GM19397 (cell line): Measurements from ENCODE around the gene PTBP3.
"Not testable (repeated sequence)": the region's sequence is repeated elsewhere in the genome, so short reads cannot be mapped to it uniquely, and the experiment has no call there.

ENCODE experiments used
- ATAC-seq: cut with Tn5 transposase; IDR thresholded peaks from one replicate; pipeline ENCODE4 v1.9.1; 2021; ENCODE audit warnings: mild to moderate bottlenecking, moderate library complexity; ENCODE audit not compliant: unreplicated experiment

Gene PTBP3

DNA sequence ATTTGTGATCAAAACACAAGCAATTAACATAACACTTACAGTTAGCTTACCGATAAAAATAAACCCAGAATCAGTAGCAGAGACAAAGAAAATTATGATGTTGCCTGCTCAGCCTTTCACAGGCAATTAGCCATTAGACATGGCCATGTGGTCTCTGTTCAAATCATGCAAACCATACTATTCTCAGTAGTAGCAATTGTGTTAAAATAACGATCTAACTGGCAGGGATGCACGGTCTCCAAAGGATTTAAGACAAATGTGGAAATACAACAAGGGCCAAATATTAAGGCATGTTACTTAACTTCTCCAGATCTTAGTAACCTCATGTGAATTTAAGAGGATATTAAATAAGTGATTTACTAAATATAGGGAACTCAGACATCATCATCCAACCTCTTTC lies 59.5 kb downstream of the PTBP3 start:
- no peak for ATAC-seq

DNA sequence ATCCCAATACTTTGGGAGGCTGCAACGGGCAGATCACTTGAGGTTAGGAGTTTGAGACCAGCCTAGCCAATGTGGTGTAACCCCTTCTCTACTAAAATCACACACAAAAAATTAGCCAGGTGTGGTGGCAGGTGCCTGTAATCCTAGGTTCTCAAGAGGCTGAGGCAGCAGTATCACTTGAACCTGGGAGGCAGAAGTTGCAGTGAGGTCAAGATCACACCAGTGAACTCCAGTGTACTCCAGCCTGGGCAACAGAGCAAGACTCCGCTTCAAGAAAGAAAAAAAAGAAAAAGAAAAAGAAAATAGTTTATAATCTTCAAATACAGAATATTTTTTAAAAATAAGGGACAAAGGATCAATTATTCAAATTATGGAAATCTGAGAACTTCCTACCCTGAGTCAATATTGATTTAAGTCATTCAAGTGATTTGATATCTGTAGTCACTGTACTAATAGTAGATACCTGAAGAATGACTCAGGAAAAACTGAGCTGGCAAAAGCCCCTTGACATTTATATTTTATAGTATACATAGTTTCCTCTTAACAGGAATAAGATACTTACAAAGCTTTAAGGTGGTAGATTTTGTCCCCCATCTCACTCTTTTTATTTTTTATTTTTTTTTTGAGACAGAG lies 61.8 kb downstream of the PTBP3 start:
- no peak for ATAC-seq

DNA sequence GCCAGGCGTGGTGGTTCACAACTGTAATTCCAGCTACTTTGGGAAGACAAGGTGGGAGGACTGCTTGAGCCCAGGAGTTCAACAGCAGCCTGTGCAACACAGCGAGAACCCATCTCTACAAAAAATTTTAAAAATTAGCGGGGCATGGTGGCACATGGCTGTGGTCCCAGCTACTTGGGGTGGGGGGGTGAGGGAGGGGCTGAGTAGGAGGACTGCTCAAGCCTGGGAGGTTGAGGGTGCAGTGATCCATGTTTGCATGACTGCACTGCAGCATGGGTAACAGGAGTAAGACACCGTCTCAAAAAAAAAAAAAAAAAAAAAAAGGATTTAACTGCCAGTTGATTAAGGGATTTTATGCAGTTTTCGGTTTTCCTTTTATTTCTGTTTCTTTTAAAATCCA lies 65.0 kb downstream of the PTBP3 start:
- no peak for ATAC-seq

DNA sequence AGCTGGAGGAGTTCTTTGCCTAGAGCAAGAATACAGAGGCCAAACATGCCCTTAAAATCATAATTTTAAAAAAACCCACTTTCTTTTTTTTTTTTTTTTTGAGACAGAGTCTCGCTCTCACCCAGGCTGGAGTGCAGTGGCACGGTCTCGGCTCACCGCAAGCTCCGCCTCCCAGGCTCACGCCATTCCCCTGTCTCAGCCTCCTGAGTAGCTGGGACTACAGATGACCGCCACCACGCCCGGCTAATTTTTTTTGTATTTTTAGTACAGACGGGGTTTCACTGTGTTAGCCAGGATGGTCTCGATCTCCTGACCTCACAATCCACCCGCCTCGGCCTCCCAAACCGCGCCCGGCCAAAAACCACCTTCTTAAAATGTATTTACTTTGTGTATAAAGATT lies 66.3 kb downstream of the PTBP3 start:
- ATAC-seq, result not testable (repeated sequence)

DNA sequence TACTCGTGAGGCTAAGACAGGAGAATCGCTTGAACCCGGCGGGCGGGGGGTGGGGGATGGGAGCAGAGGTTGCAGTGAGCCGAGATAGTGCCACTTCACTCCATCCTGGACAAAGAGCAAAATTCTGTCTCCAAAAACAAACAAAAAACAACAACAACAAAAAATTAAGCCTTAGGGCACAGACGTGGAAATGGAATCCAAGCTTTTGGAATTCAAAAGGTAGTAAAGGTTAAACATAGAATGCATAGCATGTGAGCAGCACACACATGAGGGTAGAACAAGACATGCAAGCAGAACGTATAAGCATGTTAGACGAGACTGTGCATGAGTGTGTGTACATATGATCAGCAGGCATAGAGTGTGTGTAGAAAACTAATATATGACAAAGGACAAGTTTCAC lies 68.0 kb downstream of the PTBP3 start:
- no peak for ATAC-seq

DNA sequence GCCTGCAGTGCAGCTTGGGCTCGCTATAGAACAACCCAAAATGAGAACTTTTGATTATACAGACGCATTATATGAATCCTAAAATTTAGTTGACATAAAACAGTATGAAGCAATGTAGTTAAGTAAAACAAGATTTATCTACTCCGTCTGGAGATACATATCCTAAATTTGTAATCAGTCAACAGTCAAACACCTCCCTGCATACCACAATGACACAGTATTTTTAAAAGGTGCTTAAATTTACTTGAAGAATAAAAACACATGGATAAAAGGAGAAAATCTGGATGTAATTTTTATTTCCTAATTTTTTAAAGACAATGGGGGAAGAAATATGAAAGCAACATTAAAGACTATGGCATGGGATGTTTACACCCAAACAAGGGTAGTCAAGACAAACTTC lies 70.8 kb downstream of the PTBP3 start:
- ATAC-seq, result no peak

DNA sequence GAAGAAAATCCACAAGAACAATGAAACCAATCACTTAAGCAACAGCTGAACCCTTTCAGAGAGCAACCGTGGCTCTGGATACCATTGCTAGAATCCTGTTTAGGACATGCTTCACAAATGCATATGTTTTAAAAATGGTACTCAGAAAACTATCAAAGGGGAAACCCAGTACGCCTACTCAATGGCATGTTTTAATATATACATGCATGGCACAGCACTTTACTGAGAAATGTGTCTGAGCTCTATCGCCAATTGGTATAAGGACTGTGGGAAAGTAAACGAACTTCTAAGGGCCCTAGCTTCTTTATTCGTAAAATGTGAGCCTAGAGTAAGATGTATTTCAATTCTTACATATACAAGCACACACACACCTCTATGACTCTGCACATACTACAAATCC lies 72.3 kb downstream of the PTBP3 start:
- ATAC-seq, result no peak

DNA sequence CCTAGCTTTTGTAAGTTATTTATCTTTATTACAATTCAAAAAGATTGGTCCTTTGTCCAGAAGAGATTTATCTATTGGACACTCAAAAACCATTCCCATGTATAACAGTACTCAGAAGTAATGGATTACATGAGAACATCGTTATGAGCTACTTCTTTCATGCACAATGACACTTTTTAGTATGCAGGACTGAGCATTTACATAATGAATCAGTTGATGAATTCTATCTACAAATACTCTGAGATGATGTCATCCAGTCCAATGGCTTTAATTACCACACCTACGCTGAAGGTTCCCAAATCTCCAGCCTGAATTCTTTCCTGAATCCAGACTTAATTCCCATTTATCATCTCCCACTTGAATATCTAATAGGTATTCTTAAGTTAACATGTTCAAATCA lies 75.3 kb downstream of the PTBP3 start:
- no peak for ATAC-seq

DNA sequence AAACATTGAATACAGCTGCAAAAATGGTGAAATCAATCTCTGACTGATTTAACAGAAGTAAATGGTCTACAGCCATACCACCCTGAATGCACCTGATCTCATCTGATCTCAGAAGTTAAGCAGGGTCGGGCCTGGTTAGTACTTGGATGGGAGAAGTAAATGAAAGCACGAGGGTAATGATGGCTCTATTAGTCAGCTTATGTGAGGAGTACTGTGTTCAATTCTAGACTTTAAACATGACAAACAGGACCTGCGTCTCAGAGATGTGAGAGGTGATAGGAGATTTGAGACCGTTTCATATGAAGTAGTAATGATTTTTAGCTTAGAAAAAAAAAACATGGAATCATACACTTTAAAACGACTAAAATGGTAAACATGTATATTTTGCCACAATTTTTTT lies 81.2 kb downstream of the PTBP3 start:
- ATAC-seq, result no peak

DNA sequence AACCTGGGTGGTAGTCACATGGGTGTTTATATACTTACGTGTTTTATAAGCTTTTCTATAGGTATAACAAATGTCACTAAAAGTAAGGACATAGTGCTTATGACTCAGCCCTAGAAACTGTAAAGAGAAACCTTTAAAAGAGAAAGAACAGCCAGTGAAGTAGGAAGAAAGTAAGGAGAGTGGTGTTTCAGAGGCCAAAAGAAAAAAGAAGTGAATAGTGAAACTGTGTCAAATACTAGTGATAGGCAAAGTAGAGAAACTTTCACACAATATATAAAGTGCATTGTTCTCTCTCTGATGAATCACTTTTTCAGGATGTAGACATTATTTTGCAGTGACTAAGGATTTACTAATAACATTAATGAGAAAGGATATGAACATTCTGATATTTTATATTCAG lies 84.1 kb downstream of the PTBP3 start:
- no peak for ATAC-seq

DNA sequence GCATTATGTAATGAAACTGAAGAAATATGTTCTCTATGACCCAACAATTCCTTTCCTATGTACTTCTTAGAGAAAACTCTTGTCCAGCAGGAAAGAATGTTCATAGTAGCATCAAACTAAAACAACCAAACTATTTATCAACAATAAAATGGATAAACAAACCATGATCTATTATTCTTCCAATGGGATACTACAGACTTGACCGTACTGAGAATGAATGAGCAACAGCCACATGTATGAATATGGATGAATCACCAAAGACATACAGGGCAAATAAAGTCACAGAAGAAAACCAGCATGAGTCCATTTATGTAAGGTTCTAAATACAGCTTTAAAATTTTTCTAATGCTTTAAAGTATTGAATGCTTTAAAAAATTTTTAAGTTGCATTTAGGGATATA lies 84.7 kb downstream of the PTBP3 start:
- ATAC-seq, result no peak

DNA sequence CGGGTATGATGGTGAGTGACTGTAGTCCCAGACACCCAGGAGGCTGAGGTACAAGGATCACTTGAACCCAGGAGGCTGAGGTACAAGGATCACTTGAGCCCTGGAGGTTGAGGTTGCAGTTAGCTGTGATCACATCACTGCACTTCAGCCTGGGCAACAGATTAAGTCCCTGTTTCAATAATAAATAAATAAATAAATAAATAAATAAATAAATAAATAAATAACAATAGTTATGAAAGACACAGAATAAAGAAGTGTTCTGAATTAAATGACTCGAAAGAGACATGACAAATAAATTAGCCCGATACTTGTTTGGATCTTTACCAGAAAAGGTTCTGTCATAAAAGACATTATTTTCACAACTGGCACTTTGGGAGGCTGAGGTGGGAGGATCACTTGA lies 86.3 kb downstream of the PTBP3 start:
- ATAC-seq, result no peak

DNA sequence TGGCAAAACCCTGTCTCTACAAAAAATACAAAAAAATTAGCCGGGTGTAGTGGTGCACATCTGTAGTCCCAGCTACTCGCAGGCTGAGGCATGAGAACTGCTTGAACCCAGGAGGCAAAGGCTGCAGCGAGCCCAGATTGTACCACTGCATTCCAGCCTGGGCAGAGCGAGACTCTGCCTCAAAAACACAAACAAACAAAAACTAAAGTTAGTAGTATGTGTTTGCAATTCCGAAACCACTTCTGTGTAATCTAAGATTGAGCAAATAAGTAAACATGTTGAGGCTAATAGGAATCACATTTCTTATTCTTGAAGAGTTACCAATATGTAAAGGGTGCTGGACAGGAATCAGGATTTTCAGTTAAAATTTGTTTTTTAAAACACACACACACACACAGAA lies 88.3 kb downstream of the PTBP3 start:
- no peak for ATAC-seq

DNA sequence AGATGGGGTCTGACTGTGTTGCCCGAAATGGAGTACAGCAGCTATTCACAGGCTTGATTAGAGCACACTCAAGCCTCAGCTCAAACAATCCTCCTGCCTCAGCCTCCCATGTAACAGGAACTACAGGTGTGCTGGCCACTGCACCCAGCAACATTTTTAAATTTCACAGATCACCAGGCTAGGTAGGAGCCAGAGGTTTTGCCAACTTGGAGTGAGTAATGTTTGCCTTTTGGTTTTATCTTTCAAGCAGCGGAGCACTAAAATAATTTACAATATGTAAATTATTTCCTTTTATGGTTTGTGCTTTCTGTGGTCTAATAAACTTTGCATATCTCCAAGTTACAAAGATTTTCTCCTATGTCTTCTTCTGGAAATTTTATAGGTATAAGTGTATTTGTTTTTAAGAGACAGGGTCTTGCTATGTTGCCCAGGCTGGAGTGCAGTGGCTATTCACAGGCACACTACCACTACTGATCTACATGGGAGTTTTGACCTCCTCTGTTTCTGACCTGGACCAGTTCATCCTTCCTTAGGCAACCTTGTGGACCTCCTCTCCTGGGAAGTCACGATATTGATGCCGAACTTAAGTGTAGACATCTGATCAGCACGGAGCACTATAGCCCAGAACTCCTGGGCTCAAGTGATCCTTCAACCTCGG lies 91.1 kb downstream of the PTBP3 start:
- ATAC-seq, result no peak

DNA sequence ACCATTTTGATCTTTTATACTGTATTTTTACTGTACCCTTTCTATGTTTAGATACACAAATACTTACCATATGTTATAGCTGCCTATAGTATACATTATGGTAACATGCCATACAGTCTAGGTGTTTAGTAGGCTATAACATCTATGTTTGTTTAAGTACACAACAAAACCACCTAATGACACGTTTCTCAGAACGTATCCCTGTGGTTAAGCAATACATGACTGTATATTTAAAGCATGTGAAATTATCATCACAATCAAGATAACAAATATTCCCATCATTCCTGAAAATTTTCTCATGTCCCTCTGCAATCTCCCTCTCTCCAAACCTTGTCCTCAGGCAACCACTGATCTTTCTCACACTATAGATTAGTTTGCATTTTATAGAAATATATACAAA lies 91.9 kb downstream of the PTBP3 start:
- no peak for ATAC-seq

DNA sequence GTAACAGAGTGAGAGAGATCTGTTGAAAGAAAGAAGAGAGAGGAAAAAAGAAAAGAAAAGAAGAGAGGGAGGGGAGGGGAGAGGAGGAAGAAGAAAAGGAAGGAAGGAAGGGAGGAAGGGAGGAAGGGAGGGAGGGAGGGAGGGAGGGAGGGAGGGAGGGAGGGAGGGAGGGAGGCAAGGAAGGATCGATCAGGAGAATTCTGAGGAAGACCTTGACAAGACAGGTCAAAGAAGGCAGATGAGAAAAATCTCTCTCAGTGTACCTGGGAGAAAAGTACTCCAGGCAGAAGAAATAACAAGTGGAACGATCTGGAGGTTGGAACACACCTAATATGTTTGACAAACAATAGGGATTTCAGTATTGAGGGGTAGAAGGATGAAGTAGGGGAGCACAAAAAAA lies 93.7 kb downstream of the PTBP3 start:
- ATAC-seq, result no peak

DNA sequence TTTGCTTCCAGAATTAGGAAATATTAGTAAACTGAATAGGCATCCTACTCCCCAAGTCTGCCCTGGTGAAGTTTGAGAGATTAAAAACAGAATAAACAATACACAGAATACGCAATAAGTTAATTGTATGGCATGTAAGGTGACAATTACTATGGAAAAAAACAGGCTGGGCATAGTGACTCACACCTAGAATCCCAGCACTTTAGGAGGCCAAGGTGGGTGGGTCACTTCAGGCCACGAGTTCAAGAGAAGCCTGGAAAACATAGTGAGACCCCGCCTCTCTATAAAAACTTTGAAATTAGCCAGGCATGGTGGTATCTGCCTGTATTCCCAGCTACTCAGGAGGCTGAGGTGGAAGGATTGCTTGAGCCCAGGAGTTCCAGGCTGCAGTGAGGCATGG lies 94.1 kb downstream of the PTBP3 start:
- ATAC-seq, result no peak

DNA sequence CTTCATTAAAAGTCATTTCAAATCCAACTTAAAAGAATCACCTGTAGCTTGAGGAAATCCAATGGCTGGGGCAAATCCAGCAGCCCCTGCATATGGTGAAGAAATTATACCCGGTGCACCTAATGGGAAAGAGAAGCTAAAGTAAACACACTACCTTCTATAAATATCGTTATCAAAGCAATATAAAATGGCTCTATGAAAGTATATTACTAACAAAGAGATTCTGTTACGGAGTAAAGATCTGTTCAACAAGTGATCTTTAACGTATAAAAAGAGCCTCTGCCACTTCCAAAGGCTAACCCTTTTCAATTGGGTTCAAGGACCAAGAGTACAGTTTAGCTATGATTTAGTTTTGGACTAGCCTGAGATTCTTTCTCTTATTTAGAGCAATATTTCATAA lies 98.6 kb downstream of the PTBP3 start:
- no peak for ATAC-seq

DNA sequence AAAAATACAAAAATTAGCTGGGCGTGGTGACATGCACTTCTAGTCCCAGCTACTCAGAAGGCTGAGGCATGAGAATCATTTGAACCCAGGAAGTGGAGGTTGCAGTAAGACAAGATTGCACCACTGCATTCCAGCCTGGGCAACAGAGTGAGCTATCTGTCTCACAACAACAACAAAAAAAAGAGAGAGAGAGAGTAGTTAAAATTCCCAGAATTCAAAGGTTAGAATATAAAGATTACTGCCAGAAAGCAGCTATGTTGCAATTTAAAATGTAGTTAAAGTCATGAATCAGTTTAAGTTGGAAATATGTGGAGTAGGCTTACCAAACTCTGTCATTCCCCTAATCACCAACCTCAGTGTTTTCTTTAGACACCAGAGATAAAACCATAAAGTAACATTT lies 99.7 kb downstream of the PTBP3 start:
- ATAC-seq, result no peak

DNA sequence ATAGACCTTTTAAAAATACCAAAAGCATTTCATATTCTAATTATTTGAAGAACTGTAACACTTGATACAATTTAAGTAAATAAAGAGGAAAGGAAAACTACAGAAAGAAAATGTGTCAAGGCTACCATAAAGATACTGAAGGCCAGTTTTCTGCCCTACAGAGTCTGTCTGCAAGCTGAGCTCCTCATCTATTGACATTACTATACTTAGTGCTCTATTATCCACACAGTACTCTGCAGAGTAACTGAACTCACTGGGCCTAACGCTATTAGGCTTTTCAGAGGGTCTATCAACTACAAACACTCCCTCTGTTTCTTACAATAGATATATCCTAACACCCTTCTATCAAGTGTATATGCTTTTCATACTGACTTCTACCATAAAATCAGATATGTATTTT lies 101.2 kb downstream of the PTBP3 start:
- no peak for ATAC-seq

DNA sequence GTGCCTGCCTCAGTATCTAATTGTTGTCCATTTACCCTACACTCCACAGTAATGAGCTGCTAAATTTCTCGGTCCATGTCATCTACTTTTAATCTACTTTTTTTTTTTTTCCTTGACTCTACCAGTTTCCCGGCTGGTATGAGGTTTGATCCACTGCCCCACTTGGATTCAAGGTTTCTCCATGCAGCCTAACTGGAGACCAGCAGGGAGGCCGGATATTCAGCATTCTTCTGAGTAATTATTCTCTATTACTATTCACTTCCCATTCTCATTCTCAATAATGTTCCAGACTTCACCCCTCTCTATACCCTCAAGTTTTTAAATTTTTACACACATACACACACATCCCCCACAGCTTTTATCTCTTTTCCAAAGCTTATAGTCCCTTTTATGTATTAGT lies 107.3 kb downstream of the PTBP3 start:
- ATAC-seq, result no peak

DNA sequence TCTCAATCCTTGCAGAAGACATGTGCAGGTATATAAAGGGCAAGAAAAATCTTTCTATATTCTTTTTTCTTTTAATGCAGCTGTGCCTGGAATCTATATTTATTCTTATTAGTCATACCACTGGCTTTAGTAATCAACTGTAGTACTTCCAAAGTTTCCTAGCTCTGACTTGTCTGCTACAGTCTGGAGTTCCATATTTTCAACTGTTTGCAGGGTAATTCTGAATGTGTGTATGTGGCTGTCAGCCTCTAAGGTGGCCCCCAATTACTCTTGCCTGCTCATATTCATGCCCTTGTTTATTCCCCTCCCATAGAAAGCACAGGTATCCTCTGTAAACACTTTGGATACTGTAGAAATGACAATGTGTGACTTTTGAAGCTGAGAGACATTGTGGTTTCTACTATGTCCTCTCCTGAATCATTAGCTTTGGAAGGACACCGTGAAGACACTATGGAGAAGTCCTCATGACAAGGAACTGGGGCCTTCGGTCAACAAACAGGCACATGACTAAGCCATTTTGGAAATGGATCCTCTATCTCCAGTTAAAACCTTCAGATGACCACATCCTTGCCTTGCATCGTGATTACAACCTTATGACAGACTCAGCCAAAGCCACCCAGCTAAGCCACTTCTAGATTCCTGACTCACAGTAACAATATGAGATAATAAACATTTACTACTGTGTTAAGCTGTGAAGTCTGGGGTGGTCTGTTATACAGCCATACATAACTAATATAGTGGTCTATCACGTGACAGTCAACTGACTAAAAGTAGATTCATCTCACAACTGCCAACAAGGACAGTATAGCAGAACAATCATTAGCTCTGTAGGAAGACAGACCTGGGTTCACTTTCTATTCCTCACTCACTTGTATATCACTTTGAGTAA lies 108.8 kb downstream of the PTBP3 start:
- ATAC-seq, result no peak
